Stimulated activated memory B cell treated with anti-CD40 and anti-IgM and Interleukin-4, amounts not matched to agents 10 μg/mL and 1 μg/mL and 100 μg/mL, for 72 hours (primary cell): ENCODE data around the gene CENPH.
"Not testable (repeated sequence)": the region's sequence is repeated elsewhere in the genome, so short reads cannot be mapped to it uniquely, and the experiment has no call there.

ENCODE experiments used
- ATAC-seq: fragments of 150-1000 bp; cut with Tn5 transposase; 2 replicates; pipeline ENCODE4 v1.10.0; 2021
- H3K27ac Mint-ChIP-seq: one replicate; pipeline ENCODE4 v1.8.0; 2022; ENCODE audit warnings: mild to moderate bottlenecking, mixed read lengths
- H3K27me3 Mint-ChIP-seq: one replicate; pipeline ENCODE4 v1.8.0; 2022; ENCODE audit warnings: mixed read lengths
- H3K36me3 Mint-ChIP-seq: one replicate; pipeline ENCODE4 v1.8.0; 2022; ENCODE audit warnings: mixed read lengths
- H3K4me1 Mint-ChIP-seq: one replicate; pipeline ENCODE4 v1.8.0; 2022; ENCODE audit warnings: mixed read lengths
- H3K4me3 Mint-ChIP-seq: one replicate; pipeline ENCODE4 v1.8.0; 2022; ENCODE audit warnings: mild to moderate bottlenecking, moderate library complexity, mixed read lengths
- H3K9me3 Mint-ChIP-seq: one replicate; pipeline ENCODE4 v1.8.0; 2022; ENCODE audit warnings: mixed read lengths

The CENPH gene, protein sequence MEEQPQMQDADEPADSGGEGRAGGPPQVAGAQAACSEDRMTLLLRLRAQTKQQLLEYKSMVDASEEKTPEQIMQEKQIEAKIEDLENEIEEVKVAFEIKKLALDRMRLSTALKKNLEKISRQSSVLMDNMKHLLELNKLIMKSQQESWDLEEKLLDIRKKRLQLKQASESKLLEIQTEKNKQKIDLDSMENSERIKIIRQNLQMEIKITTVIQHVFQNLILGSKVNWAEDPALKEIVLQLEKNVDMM

GRCh38 chr5:69189162-69190086 lies at the start of gene CENPH:
TSS of gene CENPH (plus strand) at chr5:69189583. CDS start at chr5:69189635, 52 bp downstream.
- no peaks in the 10 kb centered on the region for H3K9me3 Mint-ChIP-seq
- peaks cover 6% of the 10 kb centered on the region for H3K4me1 Mint-ChIP-seq
- H3K27ac Mint-ChIP-seq: peak within 1 kb of the TSS; percentile 86
- peak within 1 kb of the TSS; percentile 89 for H3K4me3 Mint-ChIP-seq
- no peaks in the 10 kb centered on the region for H3K36me3 Mint-ChIP-seq
- ATAC-seq: peak; percentile 97
- H3K27me3 Mint-ChIP-seq: no peaks in the 10 kb centered on the region

- not testable (repeated sequence) for H3K27me3 Mint-ChIP-seq, H3K4me3 Mint-ChIP-seq, ATAC-seq, H3K36me3 Mint-ChIP-seq, H3K9me3 Mint-ChIP-seq
- Mint-ChIP-seq H3K4me1 (peaks cover 17% of the 10 kb centered on the region), H3K27ac (peak overlapping the region; percentile 59)
Measured at GRCh38 chr5:69140239-69140638, 49.1 kb upstream of the CENPH start.

- peak overlapping the region; percentile 59 for H3K27ac Mint-ChIP-seq
- ATAC-seq: no peak
- peaks cover 6% of the 10 kb centered on the region for H3K9me3 Mint-ChIP-seq
- peaks cover 8% of the 10 kb centered on the region for H3K36me3 Mint-ChIP-seq
- peaks cover 11% of the 10 kb centered on the region for H3K4me1 Mint-ChIP-seq
- no peaks in the 10 kb centered on the region for H3K27me3 Mint-ChIP-seq
- no peak overlapping the region for H3K4me3 Mint-ChIP-seq
Measured at GRCh38 chr5:69140827-69141226, 48.6 kb upstream of the CENPH start.

DNA sequence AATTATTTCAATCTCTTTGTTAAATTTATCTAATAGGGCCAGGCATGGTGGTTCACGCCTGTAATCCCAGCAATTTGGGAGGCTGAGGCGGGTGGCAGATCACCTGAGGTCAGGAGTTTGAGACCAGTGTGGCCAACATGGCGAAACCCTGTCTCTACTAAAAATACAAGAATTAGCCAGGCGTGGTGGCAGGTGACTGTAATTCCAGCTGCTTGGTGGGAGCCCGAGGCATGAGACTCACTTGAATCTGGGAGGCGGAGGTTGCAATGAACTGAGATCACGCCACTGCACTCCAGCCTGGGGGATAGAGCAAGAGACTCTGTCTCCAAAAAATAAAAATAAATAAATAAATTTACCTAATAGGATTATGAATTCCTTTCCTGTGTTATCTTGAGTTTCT lies 40.8 kb upstream of the CENPH start:
- H3K4me1 Mint-ChIP-seq, H3K36me3 Mint-ChIP-seq, H3K9me3 Mint-ChIP-seq, H3K4me3 Mint-ChIP-seq, H3K27ac Mint-ChIP-seq, ATAC-seq, H3K27me3 Mint-ChIP-seq: not testable (repeated sequence)

DNA sequence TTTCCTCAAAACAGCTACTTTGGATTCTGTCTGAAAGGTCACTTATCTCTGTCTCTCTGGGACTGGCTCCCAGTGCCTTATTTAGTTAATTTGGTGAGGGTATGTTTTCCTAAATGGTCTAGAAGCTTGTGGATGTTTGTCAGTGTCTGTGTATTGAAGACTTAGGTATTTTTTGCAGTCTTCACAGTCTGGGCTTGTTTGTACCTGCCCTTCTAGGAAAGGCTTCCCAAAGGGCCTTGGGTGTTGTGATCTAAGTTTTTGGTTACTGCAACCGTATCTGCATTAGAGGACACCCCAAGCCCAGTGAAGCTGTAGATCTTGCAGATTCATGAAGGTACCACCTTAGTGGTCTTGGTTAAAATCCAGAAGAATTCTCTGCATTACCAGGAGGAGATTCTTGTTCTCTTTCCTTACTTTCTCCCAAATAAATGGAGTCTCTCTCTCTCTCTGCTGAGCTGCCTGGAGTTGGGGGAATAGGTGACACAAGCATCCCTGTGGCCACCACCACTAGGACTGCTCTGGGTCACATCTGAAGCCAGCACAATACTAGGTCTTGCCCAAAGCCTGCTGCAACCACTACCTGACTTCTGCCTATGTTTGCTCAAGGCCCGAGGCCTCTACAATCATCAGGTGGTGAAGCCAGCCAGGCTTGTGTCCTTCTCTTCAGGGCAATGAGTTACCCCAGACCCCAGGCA lies 40.3 kb upstream of the CENPH start:
- no peaks in the 10 kb centered on the region for H3K36me3 Mint-ChIP-seq
- H3K4me1 Mint-ChIP-seq: no peaks in the 10 kb centered on the region
- H3K27me3 Mint-ChIP-seq: no peaks in the 10 kb centered on the region
- no peak for ATAC-seq
- no peak overlapping the region for H3K4me3 Mint-ChIP-seq
- no peak overlapping the region for H3K27ac Mint-ChIP-seq
- no peaks in the 10 kb centered on the region for H3K9me3 Mint-ChIP-seq

GRCh38 chr5:69149676-69150010 lies 39.7 kb upstream of the CENPH start:
- no peaks in the 10 kb centered on the region for H3K27me3 Mint-ChIP-seq
- no peaks in the 10 kb centered on the region for H3K4me1 Mint-ChIP-seq
- no peaks in the 10 kb centered on the region for H3K9me3 Mint-ChIP-seq
- no peaks in the 10 kb centered on the region for H3K36me3 Mint-ChIP-seq
- no peak for ATAC-seq
- no peak overlapping the region for H3K27ac Mint-ChIP-seq
- H3K4me3 Mint-ChIP-seq: no peak overlapping the region

DNA sequence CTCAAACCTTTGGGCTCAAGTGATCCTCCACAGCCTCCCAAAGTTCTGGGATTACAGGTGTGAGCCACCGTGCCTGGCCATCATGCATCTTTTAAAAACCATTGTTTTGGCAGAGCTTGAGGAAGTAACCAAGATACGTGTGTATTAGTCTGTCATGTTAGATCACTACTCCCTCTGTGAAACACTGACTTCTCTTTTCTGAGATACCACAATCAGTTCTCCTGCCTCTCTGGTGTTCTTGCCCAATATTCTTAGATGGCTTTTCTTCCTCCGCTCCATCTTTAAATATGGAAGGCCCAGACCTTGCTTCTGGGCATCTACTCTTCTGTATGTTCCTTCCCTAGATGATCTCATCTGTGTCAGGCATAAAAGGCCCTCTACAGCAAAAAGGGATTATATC lies 36.7 kb upstream of the CENPH start:
- H3K4me1 Mint-ChIP-seq: no peaks in the 10 kb centered on the region
- H3K27me3 Mint-ChIP-seq: no peaks in the 10 kb centered on the region
- no peak overlapping the region for H3K27ac Mint-ChIP-seq
- ATAC-seq: no peak
- H3K9me3 Mint-ChIP-seq: no peaks in the 10 kb centered on the region
- H3K36me3 Mint-ChIP-seq: no peaks in the 10 kb centered on the region
- no peak overlapping the region for H3K4me3 Mint-ChIP-seq

GRCh38 chr5:69156456-69156855 lies 32.9 kb upstream of the CENPH start:
- H3K4me1 Mint-ChIP-seq: no peaks in the 10 kb centered on the region
- no peak overlapping the region for H3K4me3 Mint-ChIP-seq
- no peaks in the 10 kb centered on the region for H3K36me3 Mint-ChIP-seq
- H3K27me3 Mint-ChIP-seq: no peaks in the 10 kb centered on the region
- no peak overlapping the region for H3K27ac Mint-ChIP-seq
- no peaks in the 10 kb centered on the region for H3K9me3 Mint-ChIP-seq
- no peak for ATAC-seq

DNA sequence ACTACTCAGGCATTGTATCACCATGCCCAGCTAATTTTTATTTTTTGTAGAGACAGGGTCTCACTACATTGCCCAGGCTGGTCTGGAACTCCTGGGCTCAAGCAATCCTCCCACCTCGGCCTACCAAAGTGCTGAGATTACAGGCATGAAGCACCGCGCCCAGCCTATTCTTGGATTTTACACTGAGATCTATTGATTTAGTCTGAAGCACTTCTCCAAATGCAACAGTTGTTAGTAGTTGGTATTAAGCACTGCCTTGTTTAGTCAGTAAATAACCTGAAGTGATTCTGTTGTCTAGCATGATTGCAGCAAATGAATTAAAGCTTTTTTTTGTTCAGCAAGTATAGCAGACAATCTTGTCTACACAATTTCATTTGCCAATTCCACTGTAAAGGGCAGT lies 31.3 kb upstream of the CENPH start:
- Mint-ChIP-seq H3K36me3 (no peaks in the 10 kb centered on the region), H3K9me3 (no peaks in the 10 kb centered on the region), H3K27me3 (no peaks in the 10 kb centered on the region), H3K4me1 (no peaks in the 10 kb centered on the region), H3K27ac (no peak overlapping the region), H3K4me3 (no peak overlapping the region)
- no peak for ATAC-seq

DNA sequence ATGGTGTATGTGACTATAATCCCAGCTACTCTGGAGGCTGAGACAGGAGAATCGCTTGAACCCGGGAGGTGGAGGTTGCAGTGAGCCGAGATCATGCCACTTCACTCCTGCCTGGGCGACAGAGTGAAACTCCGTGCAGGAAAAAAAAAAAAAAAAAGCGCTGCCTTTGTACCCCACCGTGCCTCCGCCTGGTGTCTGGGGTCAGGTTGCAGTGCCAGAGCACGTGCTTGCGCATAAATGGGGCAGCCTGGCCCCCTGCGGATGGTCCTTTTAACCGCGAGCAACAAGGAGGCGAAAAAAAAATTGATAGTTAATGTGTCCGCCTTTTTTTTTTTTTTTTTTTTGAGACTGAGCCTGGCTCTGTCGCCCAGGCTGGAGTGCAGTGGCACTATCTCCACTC lies 28.7 kb upstream of the CENPH start:
- Mint-ChIP-seq H3K27ac (no peak overlapping the region), H3K27me3 (no peaks in the 10 kb centered on the region), H3K4me1 (no peaks in the 10 kb centered on the region), H3K4me3 (no peak overlapping the region), H3K9me3 (peaks cover under 1% of the 10 kb centered on the region), H3K36me3 (no peaks in the 10 kb centered on the region)
- no peak for ATAC-seq

GRCh38 chr5:69166686-69167492 lies 22.5 kb upstream of the CENPH start, which contains the start of gene CCNB1:
TSS of gene CCNB1 (plus strand) at chr5:69167150. CDS start at chr5:69167263, 113 bp downstream.
- Mint-ChIP-seq H3K4me1 (peaks cover 22% of the 10 kb centered on the region), H3K36me3 (no peaks in the 10 kb centered on the region), H3K4me3 (peak within 1 kb of the TSS; percentile 91), H3K27ac (peak within 1 kb of the TSS; percentile 86), H3K9me3 (peaks cover 2% of the 10 kb centered on the region), H3K27me3 (no peaks in the 10 kb centered on the region)
- peak; percentile 100 for ATAC-seq

GRCh38 chr5:69167493-69167855 lies 21.9 kb upstream of the CENPH start:
- Mint-ChIP-seq H3K4me1 (peaks cover 22% of the 10 kb centered on the region), H3K9me3 (peaks cover 2% of the 10 kb centered on the region), H3K4me3 (peak overlapping the region; percentile 91), H3K27me3 (no peaks in the 10 kb centered on the region), H3K36me3 (peaks cover 2% of the 10 kb centered on the region), H3K27ac (peak overlapping the region; percentile 86)
- no peak for ATAC-seq

- H3K4me3 Mint-ChIP-seq: peak overlapping the region; percentile 91
- ATAC-seq: no peak
- H3K4me1 Mint-ChIP-seq: peaks cover 22% of the 10 kb centered on the region
- peaks cover 2% of the 10 kb centered on the region for H3K9me3 Mint-ChIP-seq
- no peaks in the 10 kb centered on the region for H3K27me3 Mint-ChIP-seq
- H3K27ac Mint-ChIP-seq: no peak overlapping the region
- H3K36me3 Mint-ChIP-seq: peaks cover 7% of the 10 kb centered on the region
Measured at GRCh38 chr5:69167929-69168328, 21.5 kb upstream of the CENPH start.

GRCh38 chr5:69170495-69170894 lies 18.9 kb upstream of the CENPH start:
- Mint-ChIP-seq H3K27ac (no peak overlapping the region), H3K4me3 (no peak overlapping the region), H3K36me3 (peaks cover 32% of the 10 kb centered on the region), H3K4me1 (peaks cover 22% of the 10 kb centered on the region), H3K27me3 (no peaks in the 10 kb centered on the region), H3K9me3 (peaks cover 2% of the 10 kb centered on the region)
- no peak for ATAC-seq

- ATAC-seq: no peak
- peaks cover 22% of the 10 kb centered on the region for H3K4me1 Mint-ChIP-seq
- H3K4me3 Mint-ChIP-seq: no peak overlapping the region
- H3K27ac Mint-ChIP-seq: no peak overlapping the region
- no peaks in the 10 kb centered on the region for H3K9me3 Mint-ChIP-seq
- no peaks in the 10 kb centered on the region for H3K27me3 Mint-ChIP-seq
- H3K36me3 Mint-ChIP-seq: peaks cover 37% of the 10 kb centered on the region
Measured at GRCh38 chr5:69170969-69171368, 18.4 kb upstream of the CENPH start.
